ENCODE data around the gene MRPL28. TPM values are rescaled to one million over a fixed set of nuclear protein-coding genes. Genes with fewer than 3 reads are reported as not detected.
"Not testable (repeated sequence)": the region's sequence is repeated elsewhere in the genome, so short reads cannot be mapped to it uniquely, and the experiment has no call there.

Gene MRPL28
- total RNA-seq, 1 experiment from 2014 or later, result 167 TPM

- no peak for DNase-seq (ENCODE audit: low spot score)
Observed at GRCh38 chr16:360698-361336, 9.5 kb downstream of the MRPL28 start.

- no peak for DNase-seq (ENCODE audit: low spot score)
Observed at GRCh38 chr16:359871-360697, 10.3 kb downstream of the MRPL28 start.

GRCh38 chr16:359067-359763 lies 11.1 kb downstream of the MRPL28 start:
- DNase-seq (ENCODE audit: low spot score), result no peak

- no peak for DNase-seq (ENCODE audit: low spot score)
Observed at GRCh38 chr16:356741-357140, 13.6 kb downstream of the MRPL28 start.

GRCh38 chr16:354971-355461 lies 15.3 kb downstream of the MRPL28 start:
- no peak for DNase-seq (ENCODE audit: low spot score)

GRCh38 chr16:354291-354881 lies 16.0 kb downstream of the MRPL28 start:
- no peak for DNase-seq (ENCODE audit: low spot score)

GRCh38 chr16:353404-354290 lies 16.7 kb downstream of the MRPL28 start:
- DNase-seq (ENCODE audit: low spot score), result no peak

- DNase-seq (ENCODE audit: low spot score), result peak; percentile 80
Observed at GRCh38 chr16:352547-353403, 17.6 kb downstream of the MRPL28 start, which contains the start of gene AXIN1. TSS of gene AXIN1 (minus strand) at chr16:352723. CDS start at chr16:347025, 5,698 bp downstream.

- DNase-seq (ENCODE audit: low spot score), result no peak
Observed at GRCh38 chr16:351804-352520, 18.4 kb downstream of the MRPL28 start.

- no peak for DNase-seq (ENCODE audit: low spot score)
Observed at GRCh38 chr16:350203-350602, 20.1 kb downstream of the MRPL28 start.

GRCh38 chr16:349211-349610 lies 21.1 kb downstream of the MRPL28 start:
- DNase-seq (ENCODE audit: low spot score), result no peak

- DNase-seq (ENCODE audit: low spot score), result not testable (repeated sequence)
Observed at GRCh38 chr16:348495-348894, 21.8 kb downstream of the MRPL28 start.

GRCh38 chr16:347203-347602 lies 23.1 kb downstream of the MRPL28 start:
- no peak for DNase-seq (ENCODE audit: low spot score)

GRCh38 chr16:346587-346986 lies 23.8 kb downstream of the MRPL28 start:
- no peak for DNase-seq (ENCODE audit: low spot score)

- DNase-seq (ENCODE audit: low spot score), result no peak
Observed at GRCh38 chr16:345772-346171, 24.6 kb downstream of the MRPL28 start.

- no peak for DNase-seq (ENCODE audit: low spot score)
Observed at GRCh38 chr16:342455-343213, 27.7 kb downstream of the MRPL28 start.

- not testable (repeated sequence) for DNase-seq (ENCODE audit: low spot score)
Observed at GRCh38 chr16:341974-342336, 28.4 kb downstream of the MRPL28 start.
